ENCODE results near the gene RGS9BP.
"Not testable (repeated sequence)": the region's sequence is repeated elsewhere in the genome, so short reads cannot be mapped to it uniquely, and the experiment has no call there.

Gene RGS9BP

GRCh38 chr19:32672841-32673240 lies 2.8 kb upstream of the RGS9BP start:
- DNase-seq (ENCODE audit: low read depth), result no peak

GRCh38 chr19:32673573-32673972 lies 2.1 kb upstream of the RGS9BP start:
- no peak for DNase-seq (ENCODE audit: low read depth)

- DNase-seq (ENCODE audit: low read depth), result no peak
These were observed 1.3 kb upstream of the RGS9BP start for GRCh38 chr19:32674153-32674930.

DNA sequence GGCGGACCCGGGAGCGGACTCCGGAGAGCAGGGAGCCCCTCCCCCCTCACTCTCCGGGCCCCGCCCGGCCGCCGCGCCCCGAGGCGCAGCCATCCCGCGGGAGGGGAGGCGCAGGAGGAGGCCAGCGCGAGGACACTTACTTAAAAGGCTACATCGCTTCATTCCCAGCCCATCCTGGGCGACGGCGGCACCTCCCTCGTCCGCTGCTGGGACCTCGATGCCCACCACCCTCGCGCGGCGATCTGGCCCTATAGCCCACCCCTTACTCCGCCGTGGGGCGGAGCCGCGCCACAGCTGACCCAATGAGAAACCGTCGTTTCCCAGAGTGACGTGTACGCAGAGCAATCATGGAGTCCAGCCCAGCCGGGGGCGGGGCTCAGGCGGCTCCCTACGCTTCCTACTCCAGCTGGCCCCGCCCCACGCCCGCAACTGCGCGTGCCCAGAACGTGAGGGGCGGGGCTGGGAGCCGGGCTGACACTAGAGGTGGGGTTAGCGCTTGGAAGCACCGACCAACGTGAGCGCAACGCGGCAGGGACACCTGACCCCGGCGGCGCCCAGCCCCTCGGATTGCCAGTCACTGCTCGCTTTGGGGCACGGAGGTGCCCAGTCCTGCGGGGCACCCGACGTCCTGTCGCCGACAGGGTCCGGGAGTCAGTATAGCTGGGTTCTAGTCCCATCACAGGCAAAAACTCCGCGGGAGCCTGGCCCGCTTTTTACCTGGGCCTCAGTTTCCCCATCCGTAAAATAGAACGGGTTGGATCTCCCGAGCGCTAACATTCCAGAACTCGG lies 523 bp upstream of the RGS9BP start, which contains the start of gene ANKRD27:
Gene ANKRD27 (minus strand): TSS at position 250 of the 789 bp plus-strand sequence. CDS start 16,165 bp downstream, outside the sequence.
- DNase-seq (ENCODE audit: low read depth), result peak; percentile 95

GRCh38 chr19:32676186-32676894 lies 692 bp downstream of the RGS9BP start:
- no peak for DNase-seq (ENCODE audit: low read depth)

- no peak for DNase-seq (ENCODE audit: low read depth)
These were observed 1.3 kb downstream of the RGS9BP start for GRCh38 chr19:32676895-32677359.

GRCh38 chr19:32677657-32678056 lies 2.0 kb downstream of the RGS9BP start:
- DNase-seq (ENCODE audit: low read depth), result no peak

DNA sequence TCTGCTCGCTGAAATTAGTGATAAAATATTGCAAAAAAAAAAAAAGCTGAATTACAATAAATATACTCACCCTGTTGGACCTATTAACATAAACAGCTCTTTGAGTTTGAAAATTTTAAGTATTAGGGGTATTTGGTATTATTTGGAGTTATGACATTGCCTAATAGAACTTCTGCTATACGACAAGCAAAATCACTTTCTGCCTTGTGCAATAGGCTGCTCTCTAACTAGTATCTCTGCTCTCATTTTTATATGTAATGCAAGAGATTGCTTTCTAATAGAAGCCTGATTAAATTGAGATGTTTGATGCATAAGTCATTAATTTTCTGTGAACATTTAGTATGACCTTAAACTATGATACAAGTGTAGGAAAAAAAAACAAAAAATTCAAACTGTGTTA lies 5.3 kb downstream of the RGS9BP start:
- DNase-seq (ENCODE audit: low read depth), result no peak

DNA sequence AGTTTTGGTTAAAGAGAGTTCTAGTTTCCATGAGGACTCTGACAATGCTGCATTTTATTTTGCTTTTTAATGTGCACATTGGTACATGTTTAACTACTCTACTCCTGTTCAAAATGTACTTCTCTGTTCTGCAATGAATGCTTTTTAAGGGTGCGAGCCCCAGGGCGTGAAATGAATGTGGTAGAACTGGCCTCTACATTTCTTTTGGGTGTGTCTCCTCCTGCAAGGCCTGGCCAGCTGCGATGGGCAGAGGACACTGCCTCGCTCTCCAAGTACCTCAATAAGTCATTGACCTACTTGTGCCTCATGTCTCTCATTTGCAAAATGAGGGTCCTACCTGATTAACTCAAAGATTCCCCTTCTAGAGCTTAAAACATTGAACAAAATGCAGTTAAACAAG lies 6.7 kb downstream of the RGS9BP start:
- no peak for DNase-seq (ENCODE audit: low read depth)

- no peak for DNase-seq (ENCODE audit: low read depth)
These were observed 11.3 kb downstream of the RGS9BP start for GRCh38 chr19:32686847-32687475.

- no peak for DNase-seq (ENCODE audit: low read depth)
These were observed 12.0 kb downstream of the RGS9BP start for GRCh38 chr19:32687681-32688080.

DNA sequence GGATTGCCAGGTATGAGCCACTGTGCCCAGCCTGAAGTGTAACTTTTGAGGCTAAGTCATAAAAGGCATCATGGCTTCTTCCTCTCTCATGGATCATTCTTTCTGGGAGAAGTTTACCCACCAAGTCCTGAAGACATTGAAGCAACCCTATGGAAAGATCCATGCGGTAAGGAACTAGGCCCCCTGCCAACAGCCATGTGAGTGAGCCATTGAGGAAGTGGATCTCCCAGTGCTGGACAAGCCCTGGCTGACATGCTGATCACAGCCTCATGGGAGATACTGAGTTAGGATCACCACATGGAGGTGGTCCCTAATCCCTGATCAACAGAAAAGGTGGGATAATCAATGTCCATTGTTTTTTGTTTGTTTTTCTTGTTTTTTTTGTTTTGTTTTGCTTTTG lies 12.7 kb downstream of the RGS9BP start:
- DNase-seq (ENCODE audit: low read depth), result no peak

DNA sequence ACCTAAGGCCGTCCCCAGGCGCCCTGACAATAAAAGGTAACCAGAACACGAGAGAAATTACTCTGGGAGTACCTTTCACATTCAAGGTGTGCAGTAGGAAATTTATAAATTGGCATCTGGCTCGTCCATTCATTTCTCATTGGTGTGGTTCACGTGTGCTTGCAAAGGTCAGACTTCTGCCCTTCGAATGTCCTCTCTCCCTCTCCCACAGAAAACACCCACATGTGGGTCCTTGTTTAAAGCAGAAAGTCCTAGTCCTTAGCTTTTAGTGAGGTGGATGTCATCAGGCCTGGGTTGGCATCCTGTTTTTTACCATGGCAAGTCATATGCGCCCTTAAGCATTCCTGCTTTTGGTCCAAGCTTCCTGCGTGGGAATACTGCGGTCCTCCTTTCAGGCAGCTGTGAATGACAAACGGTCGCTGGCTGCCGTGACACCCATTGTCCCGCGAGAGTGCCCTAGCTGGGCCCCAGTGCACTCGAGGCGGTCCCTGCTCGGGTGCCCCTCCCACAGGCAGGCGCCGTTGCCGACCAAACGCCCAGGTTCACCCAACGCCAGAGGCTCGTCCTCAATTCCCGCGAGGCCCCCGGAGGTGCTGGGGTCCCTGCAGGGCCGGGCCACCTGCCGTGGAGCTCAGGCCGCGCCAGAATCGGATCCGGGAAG lies 15.8 kb downstream of the RGS9BP start, which contains the start of gene NUDT19:
Gene NUDT19 (plus strand): TSS at position 531 of the 661 bp plus-strand sequence. CDS start 140 bp downstream, outside the sequence.
- DNase-seq (ENCODE audit: low read depth), result peak; percentile 58

GRCh38 chr19:32691952-32692726 lies 16.5 kb downstream of the RGS9BP start:
- DNase-seq (ENCODE audit: low read depth), result no peak

- no peak for DNase-seq (ENCODE audit: low read depth)
These were observed 17.0 kb downstream of the RGS9BP start for GRCh38 chr19:32692727-32693061.

GRCh38 chr19:32693151-32694108 lies 17.8 kb downstream of the RGS9BP start:
- DNase-seq (ENCODE audit: low read depth), result not testable (repeated sequence)

- DNase-seq (ENCODE audit: low read depth), result not testable (repeated sequence)
These were observed 18.7 kb downstream of the RGS9BP start for GRCh38 chr19:32694316-32694715.

- not testable (repeated sequence) for DNase-seq (ENCODE audit: low read depth)
These were observed 19.2 kb downstream of the RGS9BP start for GRCh38 chr19:32694851-32695250.

DNA sequence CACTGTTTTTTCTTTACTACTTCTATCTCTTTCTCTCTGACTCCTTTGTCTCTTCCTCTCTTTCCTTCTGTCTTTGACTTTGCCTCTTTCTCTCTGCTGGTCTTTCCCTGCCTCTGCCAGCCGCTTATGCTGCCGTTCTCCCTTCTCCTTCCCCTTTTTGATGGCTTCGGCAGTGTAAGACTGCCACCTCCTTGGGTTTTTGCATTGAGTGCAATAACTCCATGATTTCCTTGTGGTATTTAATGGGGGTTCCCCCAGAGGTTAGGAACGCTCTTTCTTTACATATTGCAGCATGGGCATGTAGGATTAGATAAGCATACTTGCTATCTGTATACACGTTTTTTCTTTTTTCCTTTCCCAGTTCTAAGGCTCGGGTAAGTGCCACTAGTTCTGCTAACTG lies 19.9 kb downstream of the RGS9BP start:
- DNase-seq (ENCODE audit: low read depth), result not testable (repeated sequence)

Measured in HS-5 (cell line).